ENCODE measurements around the gene FILIP1L.

The FILIP1L gene

DNA sequence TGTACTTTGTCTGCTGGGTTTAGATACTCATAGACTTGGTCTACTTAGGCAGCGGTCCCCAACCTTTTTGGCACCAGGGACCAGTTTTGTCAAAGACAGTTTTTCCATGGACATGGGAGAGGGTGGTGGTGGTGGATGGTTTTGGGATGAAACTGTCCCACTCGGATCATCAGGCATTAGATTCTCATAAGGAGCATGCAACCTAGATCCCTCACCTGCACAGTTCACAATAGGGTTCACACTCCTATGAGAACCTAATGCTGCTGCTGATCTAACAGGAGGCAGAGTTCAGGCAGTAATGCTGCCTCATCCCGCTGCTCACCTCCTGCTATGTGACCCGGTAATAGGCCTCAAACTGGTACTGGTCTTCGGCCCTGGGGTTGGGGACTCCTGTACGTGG lies 251.3 kb downstream of the FILIP1L start:
- TF ChIP-seq, protein P1, sequence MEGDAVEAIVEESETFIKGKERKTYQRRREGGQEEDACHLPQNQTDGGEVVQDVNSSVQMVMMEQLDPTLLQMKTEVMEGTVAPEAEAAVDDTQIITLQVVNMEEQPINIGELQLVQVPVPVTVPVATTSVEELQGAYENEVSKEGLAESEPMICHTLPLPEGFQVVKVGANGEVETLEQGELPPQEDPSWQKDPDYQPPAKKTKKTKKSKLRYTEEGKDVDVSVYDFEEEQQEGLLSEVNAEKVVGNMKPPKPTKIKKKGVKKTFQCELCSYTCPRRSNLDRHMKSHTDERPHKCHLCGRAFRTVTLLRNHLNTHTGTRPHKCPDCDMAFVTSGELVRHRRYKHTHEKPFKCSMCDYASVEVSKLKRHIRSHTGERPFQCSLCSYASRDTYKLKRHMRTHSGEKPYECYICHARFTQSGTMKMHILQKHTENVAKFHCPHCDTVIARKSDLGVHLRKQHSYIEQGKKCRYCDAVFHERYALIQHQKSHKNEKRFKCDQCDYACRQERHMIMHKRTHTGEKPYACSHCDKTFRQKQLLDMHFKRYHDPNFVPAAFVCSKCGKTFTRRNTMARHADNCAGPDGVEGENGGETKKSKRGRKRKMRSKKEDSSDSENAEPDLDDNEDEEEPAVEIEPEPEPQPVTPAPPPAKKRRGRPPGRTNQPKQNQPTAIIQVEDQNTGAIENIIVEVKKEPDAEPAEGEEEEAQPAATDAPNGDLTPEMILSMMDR (IDR thresholded peaks at IDR 0.05; ENCODE audit: low read depth, low read length) = no peak
- DNase-seq (ENCODE audit: extremely low read depth, low read depth) = no peak

DNA sequence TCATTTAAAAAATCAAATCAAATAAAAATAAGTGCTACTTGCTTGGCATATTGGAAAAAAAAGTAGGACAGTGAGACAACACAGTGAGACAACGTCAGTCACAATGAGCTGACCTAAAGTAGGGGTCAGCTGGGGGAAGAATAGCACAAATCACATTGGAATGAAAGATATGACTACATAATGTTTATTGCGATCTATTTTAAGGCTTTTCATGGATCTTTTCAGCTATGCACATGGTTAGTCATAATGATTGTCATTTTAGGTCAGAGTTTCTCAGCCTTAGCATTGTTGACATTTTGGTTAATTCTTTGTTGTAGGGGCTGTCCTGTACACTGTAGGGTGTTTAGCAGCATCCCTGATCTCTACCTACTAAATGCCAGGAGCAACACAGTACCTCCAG lies 252.1 kb downstream of the FILIP1L start:
- DNase-seq (ENCODE audit: extremely low read depth, low read depth) = no peak
- TF ChIP-seq, protein P1 (IDR thresholded peaks at IDR 0.05; ENCODE audit: low read depth, low read length) = no peak

DNA sequence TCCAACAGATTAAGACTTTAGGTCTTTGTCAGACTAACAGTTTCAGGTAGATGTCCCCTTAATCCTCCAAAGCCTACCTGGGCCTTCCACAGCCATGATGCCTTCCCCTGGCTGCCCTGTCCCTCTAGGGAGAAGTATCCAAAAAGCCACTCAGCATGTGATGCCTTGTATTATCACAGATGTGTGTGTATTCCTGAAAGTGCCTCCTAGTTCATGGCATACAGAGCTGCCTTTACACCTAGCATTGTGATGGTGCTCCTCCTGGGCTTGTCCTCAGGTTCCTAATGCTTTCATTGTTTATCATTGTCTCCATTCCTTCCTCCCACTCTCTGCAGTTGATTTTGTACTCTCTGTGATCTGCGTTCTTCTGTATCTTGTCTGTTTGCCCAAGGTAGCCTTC lies 253.1 kb downstream of the FILIP1L start:
- TF ChIP-seq, protein P1 (IDR thresholded peaks at IDR 0.05; ENCODE audit: low read depth, low read length) = no peak
- DNase-seq (ENCODE audit: extremely low read depth, low read depth) = no peak

DNA sequence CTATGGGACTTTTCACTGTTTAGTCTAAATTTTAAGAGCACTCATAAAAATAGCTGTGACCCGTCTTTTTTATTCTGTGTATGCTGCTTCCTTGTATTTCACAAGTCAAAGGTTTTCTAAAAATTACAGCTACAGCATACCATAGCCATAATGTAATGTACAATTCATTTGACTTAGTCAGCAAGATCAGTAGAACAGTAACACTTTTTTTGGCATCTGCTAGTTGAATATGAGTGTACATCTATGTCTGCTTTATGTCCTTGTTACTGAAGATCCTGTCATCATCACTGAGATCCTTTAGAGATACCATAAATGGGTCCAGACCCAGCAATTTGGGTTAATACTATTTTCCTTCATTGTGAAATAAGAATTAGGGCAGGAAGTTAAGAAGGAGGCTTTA lies 254.5 kb downstream of the FILIP1L start:
- peak; percentile 69 for DNase-seq (ENCODE audit: extremely low read depth, low read depth)
- TF ChIP-seq, protein P1 (IDR thresholded peaks at IDR 0.05; ENCODE audit: low read depth, low read length) = no peak

DNA sequence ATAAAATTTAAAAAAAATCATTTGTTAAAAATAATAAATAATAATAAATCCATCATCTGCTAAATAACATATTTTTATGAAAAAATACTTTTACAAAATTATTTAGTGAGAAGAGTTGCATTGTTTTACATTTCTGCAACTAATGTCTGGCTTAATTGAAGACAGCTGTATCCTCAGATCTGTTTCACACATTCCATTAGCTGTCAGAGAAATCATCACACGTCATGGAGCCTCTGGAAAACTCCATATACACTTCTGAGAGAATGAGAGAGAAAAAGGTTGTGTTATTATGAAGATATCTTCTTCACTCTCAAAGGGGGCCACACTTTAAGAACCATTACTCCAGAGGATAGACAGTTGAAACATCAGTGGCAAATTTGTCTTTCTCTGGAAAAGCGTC lies 255.8 kb downstream of the FILIP1L start:
- TF ChIP-seq, protein P1 (IDR thresholded peaks at IDR 0.05; ENCODE audit: low read depth, low read length) = no peak
- DNase-seq (ENCODE audit: extremely low read depth, low read depth) = no peak

DNA sequence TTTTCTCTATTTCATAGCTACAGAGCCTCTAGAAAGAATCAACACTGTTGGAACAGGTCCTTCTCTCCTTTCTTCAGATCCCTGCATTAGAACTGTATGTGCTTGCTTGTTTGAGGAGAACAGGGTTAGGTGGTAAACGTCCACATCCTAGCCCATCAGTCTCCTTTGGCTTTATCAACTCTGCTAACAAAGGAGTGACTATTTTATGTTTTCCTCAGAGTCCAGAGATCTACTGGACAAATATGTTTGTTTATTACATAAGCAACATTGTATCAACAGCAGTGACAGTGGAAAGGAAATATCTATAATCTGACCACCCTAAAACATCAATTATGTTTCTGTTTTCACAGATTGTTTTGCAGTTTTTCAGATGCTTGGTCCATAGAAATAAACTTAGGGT lies 257.0 kb downstream of the FILIP1L start:
- DNase-seq (ENCODE audit: extremely low read depth, low read depth) = no peak
- TF ChIP-seq, protein P1 (IDR thresholded peaks at IDR 0.05; ENCODE audit: low read depth, low read length) = no peak

DNA sequence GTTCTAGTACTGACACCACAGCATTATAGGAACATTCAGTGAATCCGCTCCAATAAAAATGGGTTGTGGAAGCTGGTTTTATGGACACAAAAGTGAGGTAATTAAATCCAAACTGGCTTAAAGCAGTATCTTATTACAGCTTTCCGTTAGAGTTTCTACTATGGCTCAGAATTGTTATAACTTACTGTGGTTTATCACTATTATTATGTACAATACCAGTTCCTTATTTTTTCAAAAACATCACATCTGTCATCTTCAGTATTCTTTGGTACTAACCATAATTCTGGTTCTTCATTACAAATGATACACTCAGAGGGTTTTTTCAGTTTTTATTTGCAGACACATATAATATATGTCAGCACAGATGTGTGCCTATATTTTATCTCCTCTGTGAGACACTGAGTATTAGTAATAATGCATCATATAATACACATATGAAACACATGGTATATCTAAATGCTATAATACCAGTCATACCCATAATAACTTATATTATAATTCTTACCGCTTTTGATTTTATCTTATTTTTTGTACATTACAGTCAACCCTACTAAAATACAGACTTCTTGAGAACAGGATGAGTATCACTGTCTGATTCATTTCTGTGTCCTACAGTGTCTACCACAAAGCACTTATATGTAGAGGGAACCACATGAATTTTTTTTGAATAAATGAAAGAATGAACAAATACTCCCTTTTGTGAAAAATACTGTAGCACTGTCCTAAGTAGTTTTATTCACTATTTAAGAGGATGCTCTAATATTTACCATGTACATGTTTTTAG lies 257.7 kb downstream of the FILIP1L start:
- TF ChIP-seq, protein P1 (IDR thresholded peaks at IDR 0.05; ENCODE audit: low read depth, low read length) = no peak
- DNase-seq (ENCODE audit: extremely low read depth, low read depth) = no peak
